Uterus (tissue), 2 donors: ENCODE results near the gene ADAMTSL4.
"Not testable (repeated sequence)": the region's sequence is repeated elsewhere in the genome, so short reads cannot be mapped to it uniquely, and the experiment has no call there.

Experiments used
- CTCF ChIP-seq, 4 experiments: fragments of 200-600 bp in 2 of 4; fragments of 450-650 bp in 2 of 4; sonication (generic) in 2 of 4; IDR thresholded peaks; one replicate each; pipeline ENCODE4 v1.5.1; 2016 to 2019; ENCODE audit warnings: antibody characterized with exemption in 4 of 4, mild to moderate bottlenecking in 2 of 4, moderate library complexity in 1 of 4
- POLR2A ChIP-seq, 2 donors: fragments of 450-650 bp; IDR thresholded peaks; one replicate each; pipeline ENCODE4 v1.6.1; 2016; ENCODE audit warnings: antibody characterized with exemption in 2 of 2, mild to moderate bottlenecking in 1 of 2, moderate library complexity in 1 of 2

- not testable (repeated sequence) for TF ChIP-seq POLR2A, CTCF (IDR thresholded peaks at IDR 0.05)
These were observed 31.8 kb downstream of the ADAMTSL4 start for GRCh38 chr1:150580966-150581365.
